ENCODE data around the gene MRPL53.
A peak's percentile ranks its signal among the peaks of the same experiment; 100 is the strongest.
"Not testable (repeated sequence)": the region's sequence is repeated elsewhere in the genome, so short reads cannot be mapped to it uniquely, and the experiment has no call there.

MRPL53 gene

GRCh38 chr2:74454654-74455511 lies 17.6 kb downstream of the MRPL53 start, which contains the start of gene INO80B:
Gene INO80B, plus strand, starts transcription at chr2:74455087. Its CDS starts 30 bp downstream, at chr2:74455117.
- DNase-seq (ENCODE audit: low read depth in 4 of 4, low spot score in 1 of 4), result peak; percentile 86 to 94 (median 94)

GRCh38 chr2:74450570-74451190 lies 21.8 kb downstream of the MRPL53 start:
- no peak for DNase-seq (ENCODE audit: low read depth in 4 of 4, low spot score in 1 of 4)

- DNase-seq (ENCODE audit: low read depth in 4 of 4, low spot score in 1 of 4), result no peak
Measured at GRCh38 chr2:74448771-74449170, 23.7 kb downstream of the MRPL53 start.

GRCh38 chr2:74447230-74447999 lies 25.1 kb downstream of the MRPL53 start:
- no peak for DNase-seq (ENCODE audit: low read depth in 4 of 4, low spot score in 1 of 4)

- DNase-seq (ENCODE audit: low read depth in 4 of 4, low spot score in 1 of 4), result no peak
Measured at GRCh38 chr2:74444498-74445318, 27.8 kb downstream of the MRPL53 start.

- DNase-seq (ENCODE audit: low read depth in 4 of 4, low spot score in 1 of 4), result not testable (repeated sequence)
Measured at GRCh38 chr2:74442483-74443297, 29.8 kb downstream of the MRPL53 start.

GRCh38 chr2:74441690-74442482 lies 30.6 kb downstream of the MRPL53 start, which contains the start of gene RTKN:
Gene RTKN, minus strand, starts transcription at chr2:74441937. Its CDS starts 121 bp downstream, at chr2:74441816.
- DNase-seq (ENCODE audit: low read depth in 4 of 4, low spot score in 1 of 4), result no peak

- DNase-seq (ENCODE audit: low read depth in 4 of 4, low spot score in 1 of 4), result no peak
Measured at GRCh38 chr2:74441170-74441689, 31.2 kb downstream of the MRPL53 start.

GRCh38 chr2:74440378-74441169 lies 31.9 kb downstream of the MRPL53 start:
- peak in 2 of 4 experiments; percentile 27 to 59 for DNase-seq (ENCODE audit: low read depth in 4 of 4, low spot score in 1 of 4)

- no peak for DNase-seq (ENCODE audit: low read depth in 4 of 4, low spot score in 1 of 4)
Measured at GRCh38 chr2:74439803-74440377, 32.6 kb downstream of the MRPL53 start.

- no peak for DNase-seq (ENCODE audit: low read depth in 4 of 4, low spot score in 1 of 4)
Measured at GRCh38 chr2:74439373-74439772, 33.1 kb downstream of the MRPL53 start.

- DNase-seq (ENCODE audit: low read depth in 4 of 4, low spot score in 1 of 4), result no peak
Measured at GRCh38 chr2:74438248-74438647, 34.2 kb downstream of the MRPL53 start.

GRCh38 chr2:74436848-74437695 lies 35.4 kb downstream of the MRPL53 start:
- DNase-seq (ENCODE audit: low read depth in 4 of 4, low spot score in 1 of 4), result no peak

GRCh38 chr2:74436111-74436805 lies 36.2 kb downstream of the MRPL53 start:
- no peak for DNase-seq (ENCODE audit: low read depth in 4 of 4, low spot score in 1 of 4)

GRCh38 chr2:74430502-74430901 lies 42.0 kb downstream of the MRPL53 start:
- no peak for DNase-seq (ENCODE audit: low read depth in 4 of 4, low spot score in 1 of 4)

All from stimulated activated CD4-positive, alpha-beta T cell treated with anti-CD3 and anti-CD28 coated beads, Interleukin-1b, Interleukin-23, amount 100 ng/mL, for 24 hours (primary cell).